Pulmonary artery endothelial cell (primary cell): ENCODE measurements around the gene IL26. TPM values are rescaled to one million over a fixed set of nuclear protein-coding genes. Genes with fewer than 3 reads are reported as not detected.

Experiments
- DNase-seq: peaks from one replicate; pipeline ENCODE4 v3.0.0-alpha.2; 2011; ENCODE audit warnings: low read depth, low spot score
- total RNA-seq: library from RNA; depleted of rRNA; stranded (reverse); fragments of >200 nt; gene quantifications from 2 replicates; pipeline ENCODE4 v1.2.3, GENCODE V29; 2014

Gene IL26
- total RNA-seq, 1 donor from 2014 or later, result not detected

- no peak for DNase-seq
Observed at GRCh38 chr12:68156636-68157035, 69.0 kb downstream of the IL26 start.

- DNase-seq, result no peak
Observed at GRCh38 chr12:68154779-68155178, 70.8 kb downstream of the IL26 start.

Other genes with a start within 250 kb of the IL26 start
- gene IFNG-AS1, start 236.4 kb downstream of the IL26 start, total RNA-seq, result not detected in 2 replicates
- gene IFNG, start 66.1 kb downstream of the IL26 start, total RNA-seq, result not detected in 2 replicates
- gene IL22, start 27.8 kb upstream of the IL26 start, total RNA-seq, result not detected in 2 replicates
- gene MDM1, start 106.6 kb upstream of the IL26 start, total RNA-seq, result 7.8 and 11.0 TPM in 2 replicates